HG02610 (cell line): ENCODE measurements around the gene UCHL1.

Experiments
- ATAC-seq: cut with Tn5 transposase; IDR thresholded peaks from one replicate; pipeline ENCODE4 v1.9.1; 2021; ENCODE audit warnings: mild to moderate bottlenecking, moderate library complexity; ENCODE audit not compliant: unreplicated experiment

UCHL1 gene

GRCh38 chr4:41256740-41257256 lies at the start of gene UCHL1:
UCHL1 (plus strand) TSS chr4:41256928; CDS start chr4:41256977, 49 bp downstream.
- ATAC-seq: no peak

- ATAC-seq: no peak
Observed at GRCh38 chr4:41207291-41207831, 49.4 kb upstream of the UCHL1 start.

- no peak for ATAC-seq
Observed at GRCh38 chr4:41209187-41209586, 47.5 kb upstream of the UCHL1 start.

DNA sequence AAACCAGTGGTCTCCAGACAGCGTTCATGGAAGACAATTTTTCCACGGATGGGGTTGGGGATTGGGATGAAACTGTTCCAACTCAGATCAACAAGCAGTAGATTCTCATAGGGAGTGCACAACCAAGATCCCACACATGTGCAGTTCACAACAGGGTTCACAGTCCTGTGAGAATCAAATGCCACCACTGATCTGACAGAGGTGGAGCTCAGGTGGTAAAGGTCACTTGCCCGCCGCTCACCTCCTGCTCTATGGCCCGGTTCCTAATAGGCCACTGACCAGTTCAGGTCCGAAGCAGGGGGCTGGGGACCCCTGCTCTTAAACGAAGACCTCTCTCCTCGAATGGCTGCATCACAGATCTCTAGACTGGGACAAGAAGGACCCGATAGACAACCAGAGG lies 46.8 kb upstream of the UCHL1 start:
- ATAC-seq: no peak

DNA sequence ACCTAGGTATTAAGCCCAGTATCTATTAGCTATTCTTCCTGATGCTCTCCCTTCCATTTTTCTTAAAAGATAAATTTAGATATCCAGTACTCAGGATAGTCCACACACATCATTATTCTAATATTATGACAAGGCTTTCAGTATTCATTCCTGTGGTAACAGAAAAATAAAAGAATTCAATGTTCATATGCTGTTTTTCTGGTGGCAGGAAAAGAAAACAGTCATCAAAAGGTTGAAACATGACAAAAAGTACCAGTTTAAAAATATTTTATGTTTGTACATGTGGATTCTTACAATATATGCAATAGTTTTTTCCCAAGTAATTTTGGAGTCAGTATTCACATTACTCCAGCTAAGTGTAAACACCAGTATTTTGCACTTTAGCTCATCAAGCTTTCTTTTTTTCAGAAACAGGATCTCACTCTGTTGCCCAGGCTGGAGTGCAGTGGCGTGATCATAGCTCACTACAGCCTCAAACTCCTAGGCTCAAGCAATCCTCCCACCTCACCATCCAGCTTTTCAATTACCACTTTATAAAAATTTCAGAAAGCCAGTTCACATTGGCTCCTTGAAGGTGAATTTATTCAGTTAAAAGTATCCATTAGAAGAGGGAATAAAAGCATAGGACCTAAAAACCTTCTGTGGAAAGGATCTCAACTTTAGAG lies 44.6 kb upstream of the UCHL1 start:
- ATAC-seq: no peak

DNA sequence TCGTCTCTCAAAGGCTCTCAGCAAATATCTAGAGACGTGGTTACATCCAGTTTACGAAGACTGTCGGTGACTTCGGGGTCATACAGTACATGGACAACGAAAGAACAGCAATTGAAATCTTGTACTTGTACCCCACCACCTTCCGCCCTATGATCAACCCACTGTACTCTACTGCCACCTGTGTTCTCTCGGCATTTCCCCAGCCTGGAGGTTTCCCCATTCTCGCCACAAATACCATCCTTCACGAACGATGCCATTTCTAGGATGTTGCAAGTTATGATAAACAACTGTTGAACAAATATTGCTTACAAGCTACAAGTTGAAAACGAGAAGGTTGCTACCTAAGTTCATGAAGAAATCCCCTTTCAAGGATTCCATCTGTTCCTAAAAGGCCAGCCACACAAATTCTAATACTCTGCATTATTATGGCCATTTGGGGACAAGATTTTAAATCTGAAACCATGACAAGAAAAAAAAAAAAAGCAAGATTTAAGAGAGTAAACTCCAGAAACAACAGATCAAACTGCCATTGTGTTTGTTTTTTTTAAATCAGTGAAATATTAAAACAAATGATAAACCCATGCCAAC lies 44.0 kb upstream of the UCHL1 start:
- ATAC-seq: no peak

GRCh38 chr4:41213625-41214135 lies 43.0 kb upstream of the UCHL1 start:
- ATAC-seq: peak; percentile 4

DNA sequence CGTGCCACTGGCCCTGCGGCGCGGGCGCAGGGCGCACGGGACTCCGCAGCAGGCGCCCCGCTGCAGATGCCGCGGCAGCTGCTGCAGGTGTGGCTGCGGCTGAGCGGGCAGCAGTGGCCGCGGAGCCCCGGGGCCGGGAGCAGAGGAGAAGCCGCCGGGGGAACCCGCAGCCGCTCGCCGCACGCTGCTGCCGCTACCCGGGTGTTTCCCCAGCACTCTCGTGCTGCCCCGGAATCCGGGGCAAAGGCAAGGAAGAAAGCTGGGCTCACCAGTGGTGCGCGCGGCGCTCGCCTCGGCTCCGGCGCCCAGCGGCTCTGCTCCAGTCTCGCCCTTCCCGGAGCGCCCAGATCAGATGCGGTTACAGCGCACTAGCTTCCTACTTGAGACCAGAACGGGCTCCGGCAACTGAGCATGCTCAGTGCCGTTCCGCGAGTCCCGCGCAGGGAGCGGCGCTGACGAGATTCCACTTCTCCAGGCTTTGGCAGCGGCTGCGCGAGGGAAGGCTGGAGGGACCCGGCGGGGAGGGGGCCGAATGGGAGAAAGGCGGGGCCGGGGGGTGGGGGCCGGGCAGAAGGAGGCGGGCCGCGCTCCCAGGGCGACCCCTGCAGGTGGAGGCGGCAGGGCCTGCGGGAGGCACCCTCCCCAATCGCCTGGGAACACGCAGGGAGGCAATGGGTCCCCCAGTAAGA lies 42.4 kb upstream of the UCHL1 start, which contains the start of gene APBB2:
Gene APBB2, minus strand, starts transcription at position 407 of the 689 bp plus-strand sequence. CDS start 181,288 bp downstream, outside the sequence.
- peak; percentile 54 for ATAC-seq

GRCh38 chr4:41214825-41215146 lies 41.9 kb upstream of the UCHL1 start:
- no peak for ATAC-seq

DNA sequence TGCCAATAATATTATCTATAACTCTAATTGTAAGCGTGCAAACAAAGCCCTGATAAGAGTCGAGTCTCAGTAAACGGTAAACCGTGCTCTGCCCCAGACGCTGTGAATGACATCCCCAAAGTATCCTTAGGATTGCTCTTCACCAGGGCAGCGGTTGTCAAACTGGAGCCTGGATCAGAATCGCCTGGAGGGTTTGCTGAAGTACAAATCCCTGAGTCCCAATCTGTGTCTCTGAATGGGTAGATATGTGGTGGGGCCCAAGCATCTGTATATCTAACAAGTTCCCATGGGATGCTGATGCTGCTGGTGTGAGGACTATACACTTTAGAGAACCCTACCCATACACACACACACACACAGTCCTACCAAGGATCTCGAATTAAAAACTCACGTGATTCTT lies 41.6 kb upstream of the UCHL1 start:
- ATAC-seq: no peak

DNA sequence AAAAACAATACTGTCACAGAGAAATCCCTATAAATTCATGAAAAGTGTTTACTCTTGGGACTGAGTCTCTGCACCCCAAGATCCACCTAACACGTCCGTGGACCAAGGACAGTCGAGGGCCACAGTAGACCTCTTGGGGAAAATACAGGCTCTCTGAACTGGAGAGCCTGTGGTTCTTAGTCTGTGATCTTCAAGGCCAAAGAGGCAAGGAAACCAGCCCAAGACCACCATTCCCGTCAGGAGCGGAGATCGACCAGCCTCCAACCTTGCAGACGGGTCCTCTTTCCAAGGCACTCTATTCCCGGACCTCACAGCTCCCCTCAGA lies 40.8 kb upstream of the UCHL1 start:
- ATAC-seq: no peak

- ATAC-seq: peak; percentile 73
Observed at GRCh38 chr4:41216294-41217019, 40.3 kb upstream of the UCHL1 start.

GRCh38 chr4:41217020-41217333 lies 39.8 kb upstream of the UCHL1 start:
- no peak for ATAC-seq

GRCh38 chr4:41217374-41217773 lies 39.4 kb upstream of the UCHL1 start:
- no peak for ATAC-seq

DNA sequence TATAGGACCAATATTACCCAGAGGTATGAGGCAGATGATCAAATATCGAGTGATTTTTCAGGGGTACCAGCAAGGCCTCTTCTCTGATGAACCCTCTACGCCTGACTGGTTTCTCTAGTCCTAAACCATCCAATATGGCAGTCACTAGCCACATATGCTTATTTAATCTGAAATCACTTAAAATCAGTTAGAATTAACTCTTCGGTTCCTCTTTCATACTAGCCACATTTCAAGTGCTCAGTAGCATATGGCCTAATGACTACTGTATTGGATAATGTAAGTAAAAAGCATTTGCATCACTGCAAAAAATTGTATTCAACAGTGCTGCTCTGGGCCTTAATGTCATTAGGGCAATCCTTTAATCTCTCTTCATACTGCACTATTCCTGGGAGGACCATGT lies 38.0 kb upstream of the UCHL1 start:
- no peak for ATAC-seq

GRCh38 chr4:41219421-41219950 lies 37.2 kb upstream of the UCHL1 start:
- ATAC-seq: no peak

DNA sequence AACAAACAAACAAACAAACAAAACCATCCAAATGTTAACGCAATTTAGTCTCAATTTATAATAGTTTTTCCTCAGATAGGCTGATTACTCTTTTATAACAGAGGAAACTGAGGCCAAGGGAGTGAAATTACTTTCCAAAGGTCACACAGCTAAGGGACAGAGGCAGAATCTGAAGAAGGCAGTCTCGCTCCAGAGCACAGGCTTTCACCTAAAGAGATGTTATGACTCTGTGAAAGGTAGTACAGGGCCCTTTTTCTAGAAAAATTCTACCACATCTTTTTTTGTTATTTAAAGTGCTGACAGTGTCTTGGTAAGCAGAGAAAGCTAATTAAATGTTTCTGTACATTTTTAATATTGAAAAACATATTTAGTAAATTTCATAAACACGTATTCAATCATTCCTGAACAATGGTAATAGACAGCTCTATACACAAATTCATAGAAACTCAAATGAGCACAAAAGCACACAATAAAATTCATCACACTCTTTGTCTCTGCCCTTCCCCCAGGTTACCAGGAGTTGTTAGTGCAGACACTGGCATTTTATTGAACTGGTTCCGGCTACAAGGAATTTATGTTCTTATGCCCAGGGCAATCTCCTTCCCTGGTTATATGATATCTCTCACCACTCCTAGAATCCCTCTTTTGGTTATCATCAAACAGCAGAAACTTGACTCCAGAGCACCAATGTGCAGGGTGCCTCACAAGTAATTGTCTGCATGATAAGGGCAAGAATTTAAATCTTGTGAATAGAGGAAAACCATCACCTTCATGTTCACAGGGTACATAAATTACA lies 34.7 kb upstream of the UCHL1 start:
- no peak for ATAC-seq

GRCh38 chr4:41227902-41228301 lies 28.8 kb upstream of the UCHL1 start:
- no peak for ATAC-seq

DNA sequence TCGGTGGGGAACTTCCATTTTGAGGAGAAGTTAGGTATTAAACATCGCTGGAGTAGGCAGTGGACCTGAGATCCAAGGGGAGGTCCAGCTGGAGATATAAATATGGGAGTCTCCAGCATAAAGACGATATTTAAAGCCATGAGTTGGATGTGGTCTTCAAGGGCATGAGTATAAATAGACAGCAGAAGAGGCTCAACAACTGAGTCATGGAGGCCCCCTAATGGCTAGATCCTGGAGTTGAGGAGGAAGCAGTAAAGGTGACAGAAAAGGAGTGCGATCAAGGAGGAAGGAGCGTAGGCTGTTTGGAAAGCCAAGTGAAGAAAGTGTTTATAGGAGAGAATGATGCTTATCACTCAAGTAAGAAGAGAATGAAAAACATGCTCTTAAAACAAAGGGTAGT lies 24.3 kb upstream of the UCHL1 start:
- ATAC-seq: no peak

DNA sequence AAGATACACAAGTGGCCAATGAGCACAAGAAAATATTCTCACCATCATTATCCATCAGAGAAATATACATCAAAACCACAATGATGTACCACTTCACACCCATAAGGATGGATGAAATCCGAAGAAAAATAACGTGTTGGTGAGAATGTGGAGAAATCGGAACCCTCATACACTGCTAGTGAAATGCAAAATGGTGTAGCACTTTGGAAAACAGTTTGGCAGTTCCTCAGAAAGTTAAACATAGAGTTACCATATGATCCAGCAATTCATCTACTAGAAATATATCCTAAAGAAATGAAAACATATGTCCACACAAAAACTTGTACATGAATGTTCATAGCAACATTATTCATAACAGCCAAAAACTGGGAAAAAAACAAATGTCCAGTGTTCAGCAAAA lies 23.9 kb upstream of the UCHL1 start:
- no peak for ATAC-seq
